Testis (tissue), 2 donors: ENCODE measurements around the gene GPNMB.

Source experiments
- CTCF ChIP-seq, 3 experiments: fragments of 450-650 bp in 2 of 3; fragments of 200-600 bp in 1 of 3; sonication (generic) in 1 of 3; IDR thresholded peaks; one replicate each; pipeline ENCODE4 v1.5.1; 2016 to 2019; ENCODE audit warnings: antibody characterized with exemption in 3 of 3, mild to moderate bottlenecking in 2 of 3, moderate library complexity in 1 of 3
- POLR2A ChIP-seq: fragments of 450-650 bp; IDR thresholded peaks from one replicate; pipeline ENCODE4 v1.6.1; 2017; ENCODE audit warnings: antibody characterized with exemption, mild to moderate bottlenecking, moderate library complexity

- no peak for TF ChIP-seq POLR2A
- no peak for TF ChIP-seq CTCF (IDR thresholded peaks at IDR 0.05)
Measured at GRCh38 chr7:23268746-23269145, 22.2 kb downstream of the GPNMB start.
